Astrocyte (in vitro differentiated cells and primary cell): ENCODE measurements around the gene CCSER1. TPM values are rescaled to one million over a fixed set of nuclear protein-coding genes. Genes with fewer than 3 reads are reported as not detected.

Source experiments
- DNase-seq: peaks from one replicate; pipeline ENCODE4 v3.0.0-alpha.2; 2010; ENCODE audit warnings: low read depth
- FAIRE-seq: peaks from 2 replicates; lab custom pipeline; 2011; peaks lifted over from hg19 to GRCh38; lab: Jason Lieb, UNC
- H2AFZ ChIP-seq: 2 replicates; pipeline ENCODE4 v1.6.0; 2012; ENCODE audit warnings: low read depth, low read length, inconsistent platforms
- H3K27ac ChIP-seq: 2 replicates; pipeline ENCODE4 v1.5.1; 2011; ENCODE audit warnings: low read depth, low read length, inconsistent platforms
- H3K27me3 ChIP-seq: 2 replicates; pipeline ENCODE4 v1.6.0; 2011; ENCODE audit warnings: low read length, inconsistent platforms; ENCODE audit not compliant: insufficient read depth
- H3K36me3 ChIP-seq: 2 replicates; pipeline ENCODE4 v1.5.1; 2011; ENCODE audit warnings: low read length, inconsistent platforms; ENCODE audit not compliant: insufficient read depth
- H3K4me1 ChIP-seq: 2 replicates; pipeline ENCODE4 v1.5.1; 2011; ENCODE audit warnings: low read length, inconsistent platforms; ENCODE audit not compliant: insufficient read depth
- H3K4me2 ChIP-seq: 2 replicates; pipeline ENCODE4 v1.6.0; 2012; ENCODE audit warnings: low read length, inconsistent platforms
- H3K4me3 ChIP-seq: 2 replicates; pipeline ENCODE4 v1.5.1; 2011; ENCODE audit warnings: low read depth, mild to moderate bottlenecking, low read length, inconsistent platforms; ENCODE audit not compliant: insufficient read depth
- H3K79me2 ChIP-seq: 2 replicates; pipeline ENCODE4 v1.6.0; 2012; ENCODE audit warnings: mild to moderate bottlenecking, low read length, inconsistent platforms; ENCODE audit not compliant: insufficient read depth
- H3K9ac ChIP-seq: 2 replicates; pipeline ENCODE4 v1.6.0; 2012; ENCODE audit warnings: mild to moderate bottlenecking, low read length, inconsistent platforms
- H3K9me3 ChIP-seq: 2 replicates; pipeline ENCODE4 v1.5.1; 2012; ENCODE audit warnings: low read depth, mild to moderate bottlenecking, low read length, inconsistent platforms; ENCODE audit not compliant: insufficient read depth
- H4K20me1 ChIP-seq: 2 replicates; pipeline ENCODE4 v1.6.0; 2012; ENCODE audit warnings: low read length, inconsistent platforms; ENCODE audit not compliant: insufficient read depth
- H3K27ac Mint-ChIP-seq: one replicate; pipeline ENCODE4 v1.8.0; 2021; ENCODE audit warnings: mild to moderate bottlenecking, mixed read lengths; ENCODE audit not compliant: unreplicated experiment
- H3K27me3 Mint-ChIP-seq: one replicate; pipeline ENCODE4 v1.8.0; 2021; ENCODE audit warnings: low read depth, mixed read lengths; ENCODE audit not compliant: unreplicated experiment
- H3K36me3 Mint-ChIP-seq: one replicate; pipeline ENCODE4 v1.8.0; 2021; ENCODE audit warnings: low read depth, mixed read lengths; ENCODE audit not compliant: unreplicated experiment
- H3K4me1 Mint-ChIP-seq: one replicate; pipeline ENCODE4 v1.8.0; 2021; ENCODE audit warnings: low read depth, mixed read lengths; ENCODE audit not compliant: unreplicated experiment
- H3K4me3 Mint-ChIP-seq: one replicate; pipeline ENCODE4 v1.8.0; 2021; ENCODE audit warnings: mild to moderate bottlenecking, moderate library complexity, mixed read lengths; ENCODE audit not compliant: unreplicated experiment
- H3K9me3 Mint-ChIP-seq: one replicate; pipeline ENCODE4 v1.8.0; 2021; ENCODE audit warnings: mild to moderate bottlenecking, mixed read lengths; ENCODE audit not compliant: unreplicated experiment
- CTCF ChIP-seq: IDR thresholded peaks from 2 replicates; pipeline ENCODE4 v1.5.1; 2011; ENCODE audit warnings: low read depth, mild to moderate bottlenecking, inconsistent platforms, low read length, moderate library complexity; ENCODE audit not compliant: insufficient read depth
- EZH2 ChIP-seq: IDR thresholded peaks from 2 replicates; pipeline ENCODE4 v1.6.1; 2012; ENCODE audit warnings: mild to moderate bottlenecking, low read length, inconsistent platforms; ENCODE audit not compliant: insufficient read depth
- total RNA-seq: library from RNA; stranded (reverse); gene quantifications from 2 replicates; pipeline ENCODE4 v1.2.1, GENCODE V29; 2021

The CCSER1 gene
- total RNA-seq, 1 donor from 2014 or later, result 2.2 TPM

GRCh38 chr4:90189946-90190345, 62.8 kb downstream of the CCSER1 start:
- Histone ChIP-seq H2AFZ (no peak overlapping the region), H3K27ac (no peak overlapping the region), H3K27me3 (no peaks in the 10 kb centered on the region), H3K4me2 (no peak overlapping the region), H3K4me1 (no peaks in the 10 kb centered on the region), H4K20me1 (no peaks in the 10 kb centered on the region), H3K9ac (no peak overlapping the region), H3K36me3 (no peaks in the 10 kb centered on the region), H3K9me3 (no peaks in the 10 kb centered on the region), H3K79me2 (no peaks in the 10 kb centered on the region), H3K4me3 (no peak overlapping the region)
- no peak overlapping the region for H3K27ac Mint-ChIP-seq
- TF ChIP-seq CTCF (no peak), EZH2 (no peak)
- no peaks in the 10 kb centered on the region for H3K9me3 Mint-ChIP-seq
- no peak for FAIRE-seq
- H3K4me1 Mint-ChIP-seq, result no peaks in the 10 kb centered on the region
- no peaks in the 10 kb centered on the region for H3K27me3 Mint-ChIP-seq
- DNase-seq, result no peak
- no peaks in the 10 kb centered on the region for H3K36me3 Mint-ChIP-seq
- H3K4me3 Mint-ChIP-seq, result no peak overlapping the region

GRCh38 chr4:90190525-90190924, 63.3 kb downstream of the CCSER1 start:
- H4K20me1 ChIP-seq, result no peaks in the 10 kb centered on the region
- Mint-ChIP-seq H3K36me3 (no peaks in the 10 kb centered on the region), H3K4me1 (no peaks in the 10 kb centered on the region), H3K4me3 (no peak overlapping the region), H3K9me3 (no peaks in the 10 kb centered on the region), H3K27ac (no peak overlapping the region), H3K27me3 (no peaks in the 10 kb centered on the region)
- H3K27ac ChIP-seq, result no peak overlapping the region
- FAIRE-seq (no peak), DNase-seq (no peak)
- no peaks in the 10 kb centered on the region for H3K4me1 ChIP-seq
- H3K36me3 ChIP-seq, result no peaks in the 10 kb centered on the region
- TF ChIP-seq EZH2, result no peak
- TF ChIP-seq CTCF, result no peak
- H2AFZ ChIP-seq, result no peak overlapping the region
- no peaks in the 10 kb centered on the region for H3K9me3 ChIP-seq
- no peaks in the 10 kb centered on the region for H3K79me2 ChIP-seq
- H3K27me3 ChIP-seq, result no peaks in the 10 kb centered on the region
- H3K4me3 ChIP-seq, result no peak overlapping the region
- H3K9ac ChIP-seq, result no peak overlapping the region
- H3K4me2 ChIP-seq, result no peak overlapping the region

GRCh38 chr4:90198086-90198847, 71.1 kb downstream of the CCSER1 start:
- H3K4me3 Mint-ChIP-seq, result no peak overlapping the region
- H3K9ac ChIP-seq, result no peak overlapping the region
- no peaks in the 10 kb centered on the region for H3K79me2 ChIP-seq
- H3K36me3 ChIP-seq, result no peaks in the 10 kb centered on the region
- no peak overlapping the region for H2AFZ ChIP-seq
- H3K27ac Mint-ChIP-seq, result no peak overlapping the region
- H3K9me3 ChIP-seq, result no peaks in the 10 kb centered on the region
- H3K4me1 ChIP-seq, result no peaks in the 10 kb centered on the region
- H3K4me3 ChIP-seq, result no peak overlapping the region
- H3K9me3 Mint-ChIP-seq, result no peaks in the 10 kb centered on the region
- H3K27ac ChIP-seq, result no peak overlapping the region
- no peak for FAIRE-seq
- no peak overlapping the region for H3K4me2 ChIP-seq
- no peaks in the 10 kb centered on the region for H3K27me3 Mint-ChIP-seq
- DNase-seq, result no peak
- H4K20me1 ChIP-seq, result no peaks in the 10 kb centered on the region
- TF ChIP-seq EZH2, result no peak
- no peak for TF ChIP-seq CTCF
- peaks cover 4% of the 10 kb centered on the region for H3K4me1 Mint-ChIP-seq
- H3K36me3 Mint-ChIP-seq, result no peaks in the 10 kb centered on the region
- no peaks in the 10 kb centered on the region for H3K27me3 ChIP-seq
